IMR-90 (cell line): ENCODE data around the gene LNX1. TPM values are rescaled to one million over a fixed set of nuclear protein-coding genes. Genes with fewer than 3 reads are reported as not detected.
A peak's percentile ranks its signal among the peaks of the same experiment; 100 is the strongest.

Experiments used
- ATAC-seq: fragments of 200-7000 bp; cut with Tn5 transposase; 2 replicates; pipeline ENCODE4 v1.9.1; 2020; ENCODE audit warnings: low read depth, mild to moderate bottlenecking, moderate library complexity
- BruUV-seq: library from RNA; stranded (reverse); fragments of 400-500 nt; replicated peaks from 2 replicates; lab custom pipeline; 2021; lab: Mats Ljungman, UMichigan
- CTCF ChIA-PET: fragments of 300-600 bp; formaldehyde crosslinking; extraction: SDS; loops from one replicate; lab custom pipeline; 2021; ENCODE audit warnings: antibody characterized with exemption; lab: Yijun Ruan, JAX
- POLR2A ChIA-PET: fragments of 300-600 bp; sonication (Branson Sonifier 250); formaldehyde crosslinking; loops from one replicate; lab custom pipeline; 2022; ENCODE audit warnings: antibody characterized with exemption; ENCODE audit not compliant: unreplicated experiment; lab: Charles Lee
- DNase-seq: peaks from one replicate; pipeline ENCODE4 v3.0.0; 2013
- H2AFZ ChIP-seq: replicated peaks from 2 replicates; pipeline ENCODE3; 2013; ENCODE audit warnings: low read length, mild to moderate bottlenecking; ENCODE audit not compliant: poor library complexity
- H2AK5ac ChIP-seq: 2 replicates; pipeline ENCODE4 v1.6.1; 2013; ENCODE audit warnings: low read depth, low read length, inconsistent platforms
- H2AK9ac ChIP-seq: replicated peaks from 2 replicates; pipeline ENCODE3; 2013; ENCODE audit warnings: mild to moderate bottlenecking, low read depth, low read length, moderate library complexity; ENCODE audit not compliant: poor library complexity
- H2BK120ac ChIP-seq: 2 replicates; pipeline ENCODE4 v1.6.1; 2013; ENCODE audit warnings: low read depth, low read length, inconsistent platforms
- H2BK15ac ChIP-seq: 3 replicates; pipeline ENCODE4 v1.6.1; 2013; ENCODE audit warnings: low read depth, low read length, inconsistent platforms
- H2BK20ac ChIP-seq: 2 replicates; pipeline ENCODE4 v1.6.1; 2013; ENCODE audit warnings: low read depth, mild to moderate bottlenecking, inconsistent platforms, low read length, moderate library complexity
- H2BK5ac ChIP-seq: 2 replicates; pipeline ENCODE4 v1.6.1; 2013; ENCODE audit warnings: mild to moderate bottlenecking, low read depth, low read length, inconsistent platforms; ENCODE audit not compliant: poor library complexity, severe bottlenecking
- H3K14ac ChIP-seq: replicated peaks from 2 replicates; pipeline ENCODE4 v1.6.1; 2013; ENCODE audit warnings: low read depth, low read length, inconsistent platforms
- H3K18ac ChIP-seq: 2 replicates; pipeline ENCODE4 v1.6.1; 2013; ENCODE audit warnings: low read depth, low read length, control low read depth
- H3K23ac ChIP-seq: 2 replicates; pipeline ENCODE4 v1.6.1; 2013; ENCODE audit warnings: low read depth, low read length, inconsistent platforms
- H3K27ac ChIP-seq: 2 replicates; pipeline ENCODE4 v1.5.1; 2013; ENCODE audit warnings: mild to moderate bottlenecking, control low read depth, low read length; ENCODE audit not compliant: insufficient read depth
- H3K27me3 ChIP-seq: 2 replicates; pipeline ENCODE4 v1.6.1; 2013; ENCODE audit warnings: low read length; ENCODE audit not compliant: control insufficient read depth, insufficient read depth
- H3K36me3 ChIP-seq: 2 replicates; pipeline ENCODE4 v1.6.1; 2013; ENCODE audit warnings: low read length, mixed read lengths; ENCODE audit not compliant: control insufficient read depth, insufficient read depth
- H3K4ac ChIP-seq: 2 replicates; pipeline ENCODE4 v1.6.1; 2013; ENCODE audit warnings: low read depth, low read length, inconsistent platforms
- H3K4me1 ChIP-seq: 2 replicates; pipeline ENCODE4 v1.6.1; 2013; ENCODE audit warnings: low read length, mixed read lengths; ENCODE audit not compliant: control insufficient read depth, insufficient read depth
- H3K4me2 ChIP-seq: 2 replicates; pipeline ENCODE4 v1.6.1; 2013; ENCODE audit warnings: low read depth, mild to moderate bottlenecking, control low read depth, low read length, moderate library complexity
- H3K4me3 ChIP-seq: 2 replicates; pipeline ENCODE4 v1.5.1; 2013; ENCODE audit warnings: low read depth, mild to moderate bottlenecking, control low read depth, low read length, moderate library complexity; ENCODE audit not compliant: insufficient read depth
- H3K56ac ChIP-seq: 2 replicates; pipeline ENCODE4 v1.6.1; 2013; ENCODE audit warnings: low read length, inconsistent platforms; ENCODE audit not compliant: insufficient read depth; ENCODE audit errors: extremely low read depth
- H3K79me1 ChIP-seq, 2 experiments: 2 replicates each; pipeline ENCODE4 v1.6.1; 2013; ENCODE audit warnings: low read length in 2 of 2, inconsistent platforms in 1 of 2, low read depth in 1 of 2
- H3K9ac ChIP-seq: 2 replicates; pipeline ENCODE4 v1.6.1; 2013; ENCODE audit warnings: low read depth, low read length, control low read depth
- H3K9me1 ChIP-seq: 2 replicates; pipeline ENCODE4 v1.6.1; 2013; ENCODE audit warnings: low read length, inconsistent platforms; ENCODE audit not compliant: insufficient read depth
- H3K9me3 ChIP-seq: 2 replicates; pipeline ENCODE4 v1.6.1; 2013; ENCODE audit warnings: low read length; ENCODE audit not compliant: control insufficient read depth, insufficient read depth
- H4K20me1 ChIP-seq: 2 replicates; pipeline ENCODE4 v1.6.1; 2013; ENCODE audit warnings: low read length, inconsistent platforms; ENCODE audit not compliant: insufficient read depth
- H4K5ac ChIP-seq: 2 replicates; pipeline ENCODE4 v1.6.1; 2013; ENCODE audit warnings: mild to moderate bottlenecking, low read depth, low read length, control low read depth
- H4K8ac ChIP-seq, 2 experiments: 2 replicates each; pipeline ENCODE4 v1.6.1; 2013; ENCODE audit warnings: low read depth in 2 of 2, low read length in 2 of 2, control low read depth in 1 of 2, inconsistent platforms in 1 of 2
- H4K91ac ChIP-seq: 2 replicates; pipeline ENCODE4 v1.6.1; 2013; ENCODE audit warnings: low read depth, low read length, inconsistent platforms; ENCODE audit not compliant: insufficient read depth
- CEBPB ChIP-seq: IDR thresholded peaks from 2 replicates; pipeline ENCODE4 v1.6.1; 2012; ENCODE audit warnings: low read depth, low read length, improper control_type of control experiment
- MAFK ChIP-seq: IDR thresholded peaks from 2 replicates; pipeline ENCODE4 v1.6.1; 2012; ENCODE audit warnings: low read depth, low read length, improper control_type of control experiment
- MAZ ChIP-seq: IDR thresholded peaks from 2 replicates; pipeline ENCODE4 v1.6.1; 2012; ENCODE audit warnings: low read depth, mild to moderate bottlenecking, low read length, improper control_type of control experiment, moderate library complexity, borderline replicate concordance
- MXI1 ChIP-seq: IDR thresholded peaks from 2 replicates; pipeline ENCODE4 v1.6.1; 2012; ENCODE audit warnings: low read depth, mild to moderate bottlenecking, low read length, moderate library complexity, borderline replicate concordance
- RCOR1 ChIP-seq: IDR thresholded peaks from 2 replicates; pipeline ENCODE4 v1.6.1; 2012; ENCODE audit warnings: mild to moderate bottlenecking, low read length, improper control_type of control experiment; ENCODE audit not compliant: insufficient replicate concordance
- SMC3 ChIP-seq: fragments of 150-350 bp; IDR thresholded peaks from 2 replicates; pipeline ENCODE4 v1.6.1; 2016; ENCODE audit warnings: low read depth, mild to moderate bottlenecking, antibody characterized with exemption, low read length, moderate library complexity
- USF2 ChIP-seq: fragments of 150-350 bp; IDR thresholded peaks from 2 replicates; pipeline ENCODE4 v1.6.1; 2017; ENCODE audit warnings: mild to moderate bottlenecking, antibody characterized with exemption, low read length, low read depth
- WGBS, 2 experiments: methylation state at CpG; one replicate each; pipeline versions ENCODE4 v1.1.5 to v1.1.7; 2013; ENCODE audit warnings: missing lambda C conversion rate in 2 of 2; ENCODE audit not compliant: insufficient read length in 1 of 2; ENCODE audit errors: extremely low coverage in 2 of 2; 5-methylcytosine and 5-hydroxymethylcytosine counted together
- dilution Hi-C: fragments of 300-500 bp; cut with HindIII; formaldehyde crosslinking; loops from one replicate; pipeline ENCODE4 v1.14.3; 2018; ENCODE audit warnings: low sequenced_read_pairs; ENCODE audit not compliant: unreplicated experiment
- in situ Hi-C: fragments of 300-500 bp; cut with MboI; formaldehyde crosslinking; loops from 3 replicates; pipeline ENCODE4 v1.14.3; 2019; ENCODE audit warnings: low sequenced_read_pairs, inconsistent platforms, mixed read lengths
- intact Hi-C: fragments of 100-400 bp; cut with micrococcal nuclease; formaldehyde crosslinking; loops from 2 replicates; pipeline ENCODE4 v1.10.0; 2022
- polyA plus RNA-seq, 3 experiments: library from polyadenylated mRNA; depleted of rRNA; stranded (reverse); fragments of >200 nt; gene quantifications; 2 replicates each; pipeline ENCODE4 v1.2.3, GENCODE V29; 2012; ENCODE audit warnings: low replicate concordance in 1 of 3
- total RNA-seq: library from RNA; depleted of rRNA; stranded (reverse); fragments of >200 nt; gene quantifications from 2 replicates; pipeline ENCODE4 v1.2.3, GENCODE V29; 2012

The LNX1 gene
- total and polyA plus RNA-seq, 2 of the 4 experiments (the other 2 are of a cell fraction): 0.15 to 0.36 TPM

- no CpG with 5 or more reads among the region's 3 CpGs for WGBS, 2 experiments
- H4K8ac ChIP-seq: no peak overlapping the region
- DNase-seq (no peak), ATAC-seq (no peak)
- no peak overlapping the region for H3K9ac ChIP-seq
- H3K4me2 ChIP-seq: no peak overlapping the region
- intact Hi-C loops: no loop called here
- no peak overlapping the region for H2BK120ac ChIP-seq
- peaks cover 3% of the 10 kb centered on the region for H3K9me1 ChIP-seq
- ChIA-PET POLR2A (interaction anchor here (0.6 kb wide), 1 partner anchor 347 kb away, joined by 3 read pairs; no protein-coding TSS in a partner anchor), CTCF (interaction anchor here (0.7 kb wide), 1 partner anchor 33 kb away, joined by 4 read pairs; no protein-coding TSS in a partner anchor)
- H2AK5ac ChIP-seq: no peak overlapping the region; the same call in 1 of the 2 replicates
- no peaks in the 10 kb centered on the region for H3K36me3 ChIP-seq
- dilution Hi-C loops: no loop called here
- no peak overlapping the region for H4K91ac ChIP-seq
- H3K79me1 ChIP-seq: no peaks in the 10 kb centered on the region; a peak in 1 of 4 replicates
- no TSS peak for BruUV-seq
- no peaks in the 10 kb centered on the region for H3K9me3 ChIP-seq
- H3K14ac ChIP-seq: 0 out of 2 replicates have a peak overlapping the region, but pooled peaks have one; percentile 28
- no peak overlapping the region; the same call in 1 of the 2 replicates for H2BK20ac ChIP-seq
- no peak overlapping the region for H2BK5ac ChIP-seq
- no peak overlapping the region for H3K18ac ChIP-seq
- in situ Hi-C loops: no loop called here
- no peak overlapping the region for H3K56ac ChIP-seq
- no peak overlapping the region for H3K4me3 ChIP-seq
- no peak overlapping the region for H3K4ac ChIP-seq
- H4K20me1 ChIP-seq: no peaks in the 10 kb centered on the region
- H3K27ac ChIP-seq: no peak overlapping the region
- TF ChIP-seq MXI1: no peak
- no peak for TF ChIP-seq USF2
- no peak for TF ChIP-seq CEBPB
- no peak for TF ChIP-seq MAZ
- TF ChIP-seq MAFK: no peak
- TF ChIP-seq SMC3: no peak
- TF ChIP-seq RCOR1: no peak
- peaks cover 3% of the 10 kb centered on the region for H3K4me1 ChIP-seq
- no peak overlapping the region for H2AFZ ChIP-seq
- no peak overlapping the region for H2BK15ac ChIP-seq
- H2AK9ac ChIP-seq: no peak overlapping the region
- H3K27me3 ChIP-seq: no peaks in the 10 kb centered on the region
- no peak overlapping the region for H3K23ac ChIP-seq
- no peak overlapping the region for H4K5ac ChIP-seq
Measured at GRCh38 chr4:53552711-53553110, 38.6 kb downstream of the LNX1 start.
